ENCODE data around the gene TULP4.
"Not testable (repeated sequence)": the region's sequence is repeated elsewhere in the genome, so short reads cannot be mapped to it uniquely, and the experiment has no call there.

The TULP4 gene

DNA sequence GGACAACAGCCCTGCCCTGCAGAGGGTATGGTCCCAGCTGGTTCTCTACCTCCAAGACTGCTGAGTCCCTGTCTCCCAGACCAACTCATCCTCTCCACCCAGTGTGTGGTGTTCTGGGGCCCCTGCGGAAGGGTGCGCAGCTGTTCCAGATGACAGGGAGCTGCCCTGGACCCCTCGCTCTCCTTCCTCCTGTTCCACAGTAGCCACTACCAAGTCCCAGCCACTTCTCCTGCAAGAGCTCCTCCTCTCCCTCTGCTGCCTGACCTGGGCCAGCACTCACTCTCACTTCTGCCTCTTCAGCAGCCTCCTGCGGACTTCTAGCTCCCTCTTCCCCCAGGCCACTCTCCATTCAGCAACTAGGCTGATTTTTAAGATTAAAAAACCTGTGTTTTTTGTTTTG is 207.5 kb downstream of the TULP4 start:
- no peak overlapping the region for H3K4me3 ChIP-seq (ENCODE audit: low read depth, low read length)
- TF ChIP-seq, protein P1, sequence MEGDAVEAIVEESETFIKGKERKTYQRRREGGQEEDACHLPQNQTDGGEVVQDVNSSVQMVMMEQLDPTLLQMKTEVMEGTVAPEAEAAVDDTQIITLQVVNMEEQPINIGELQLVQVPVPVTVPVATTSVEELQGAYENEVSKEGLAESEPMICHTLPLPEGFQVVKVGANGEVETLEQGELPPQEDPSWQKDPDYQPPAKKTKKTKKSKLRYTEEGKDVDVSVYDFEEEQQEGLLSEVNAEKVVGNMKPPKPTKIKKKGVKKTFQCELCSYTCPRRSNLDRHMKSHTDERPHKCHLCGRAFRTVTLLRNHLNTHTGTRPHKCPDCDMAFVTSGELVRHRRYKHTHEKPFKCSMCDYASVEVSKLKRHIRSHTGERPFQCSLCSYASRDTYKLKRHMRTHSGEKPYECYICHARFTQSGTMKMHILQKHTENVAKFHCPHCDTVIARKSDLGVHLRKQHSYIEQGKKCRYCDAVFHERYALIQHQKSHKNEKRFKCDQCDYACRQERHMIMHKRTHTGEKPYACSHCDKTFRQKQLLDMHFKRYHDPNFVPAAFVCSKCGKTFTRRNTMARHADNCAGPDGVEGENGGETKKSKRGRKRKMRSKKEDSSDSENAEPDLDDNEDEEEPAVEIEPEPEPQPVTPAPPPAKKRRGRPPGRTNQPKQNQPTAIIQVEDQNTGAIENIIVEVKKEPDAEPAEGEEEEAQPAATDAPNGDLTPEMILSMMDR (IDR thresholded peaks at IDR 0.05; ENCODE audit: low read depth, low read length): no peak

DNA sequence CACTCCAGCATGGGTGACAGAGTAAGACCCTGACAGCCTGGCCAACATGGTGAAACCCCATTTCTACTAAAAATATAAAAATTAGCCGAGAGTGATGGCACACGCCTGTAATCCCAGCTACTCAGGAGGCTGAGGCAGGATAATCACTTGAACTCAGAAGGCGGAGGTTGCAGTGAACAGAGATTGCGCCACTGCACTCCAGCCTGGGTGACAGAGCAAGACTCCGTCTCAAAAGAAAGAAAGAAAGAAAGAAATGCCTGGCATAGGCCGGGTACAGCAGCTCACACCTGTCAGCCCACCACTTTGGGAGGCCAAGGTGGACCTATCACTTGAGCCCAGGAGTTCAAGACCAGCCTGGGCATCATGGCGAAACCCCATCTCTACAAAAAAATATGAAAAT is 208.7 kb downstream of the TULP4 start:
- H3K4me3 ChIP-seq (ENCODE audit: low read depth, low read length): not testable (repeated sequence)

DNA sequence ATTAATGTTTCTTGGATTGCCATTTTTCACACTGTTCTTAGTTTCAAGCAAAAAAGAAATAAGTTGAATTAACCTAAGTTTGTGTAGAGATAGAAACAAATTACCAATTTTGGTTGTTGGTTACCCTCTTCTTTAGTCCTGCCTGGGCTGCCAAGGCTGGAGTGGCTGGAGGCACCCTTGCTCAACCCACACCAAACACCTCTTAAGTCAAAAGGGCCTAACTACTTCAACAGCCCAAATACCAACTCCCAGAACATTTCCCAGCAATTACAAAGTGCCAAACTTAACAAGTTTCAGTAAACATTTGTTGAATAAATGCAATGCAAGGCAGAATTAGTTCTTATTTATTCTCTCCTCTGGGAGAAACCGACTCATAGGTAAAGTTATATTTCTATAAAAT is 209.5 kb downstream of the TULP4 start:
- H3K4me3 ChIP-seq (ENCODE audit: low read depth, low read length): no peak overlapping the region

DNA sequence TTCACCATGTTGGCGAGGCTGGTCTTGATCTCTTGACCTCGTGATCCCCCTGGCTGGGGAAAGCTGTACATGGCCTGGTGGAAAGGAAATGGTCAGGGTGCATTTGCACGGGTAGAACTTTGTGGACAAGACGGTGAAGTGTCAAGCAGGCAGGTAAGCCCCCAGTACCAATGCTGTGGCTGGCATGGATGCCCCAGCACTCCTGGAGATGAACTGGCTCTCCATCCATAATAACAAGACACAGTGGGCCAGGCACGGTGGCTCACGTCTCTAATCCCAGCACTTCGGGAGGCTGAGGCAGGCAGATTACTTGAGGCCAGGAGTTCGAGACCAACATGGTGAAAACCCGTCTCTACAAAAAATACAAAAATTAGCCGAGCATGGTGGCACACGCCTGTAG is 210.4 kb downstream of the TULP4 start:
- TF ChIP-seq, protein P1 (IDR thresholded peaks at IDR 0.05; ENCODE audit: low read depth, low read length): no peak
- H3K4me3 ChIP-seq (ENCODE audit: low read depth, low read length): no peak overlapping the region

More for the DNA sequence above, 209.5 kb downstream of the TULP4 start:
- TF ChIP-seq, protein P1 (IDR thresholded peaks at IDR 0.05; ENCODE audit: low read depth, low read length): no peak

DNA sequence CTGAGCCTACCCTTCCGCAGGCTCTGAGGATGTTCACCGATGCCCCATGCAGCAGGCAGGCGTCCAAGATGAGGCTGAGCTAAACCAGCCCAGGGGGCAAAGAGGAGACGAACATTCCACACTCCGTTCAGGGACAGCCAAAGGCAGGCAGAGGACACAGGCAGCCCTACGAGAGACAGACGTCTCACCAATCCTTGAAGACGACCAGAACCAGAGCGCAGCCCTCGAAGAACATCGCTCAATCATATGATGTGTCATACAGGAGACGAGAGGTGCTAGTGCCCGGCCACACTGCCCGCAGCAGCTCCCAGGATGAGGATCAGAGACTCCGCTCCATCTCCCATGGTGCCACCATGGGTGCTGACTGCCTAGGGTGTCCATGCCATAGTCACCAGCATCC is 212.0 kb downstream of the TULP4 start:
- TF ChIP-seq, protein P1 (IDR thresholded peaks at IDR 0.05; ENCODE audit: low read depth, low read length): no peak

DNA sequence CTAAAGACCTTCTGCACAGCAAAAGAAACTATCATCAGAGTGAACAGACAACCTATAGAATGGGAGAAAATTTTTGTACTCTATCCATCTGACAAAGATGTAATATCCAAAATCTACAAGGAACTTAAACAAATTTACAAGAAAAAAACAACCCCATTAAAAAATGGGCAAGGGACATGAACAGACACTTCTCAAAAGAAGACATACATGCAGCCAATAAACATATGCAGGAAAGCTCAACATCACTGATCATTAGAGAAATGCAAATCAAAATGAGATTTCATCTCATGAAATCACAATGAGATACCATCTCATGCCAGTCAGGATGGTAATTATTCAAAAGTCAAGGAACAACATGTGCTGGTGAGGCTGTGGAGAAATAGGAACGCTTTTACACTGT is 215.6 kb downstream of the TULP4 start:
- not testable (repeated sequence) for H3K4me3 ChIP-seq (ENCODE audit: low read depth, low read length)

More for the DNA sequence above, 212.0 kb downstream of the TULP4 start:
- H3K4me3 ChIP-seq (ENCODE audit: low read depth, low read length): no peak overlapping the region

DNA sequence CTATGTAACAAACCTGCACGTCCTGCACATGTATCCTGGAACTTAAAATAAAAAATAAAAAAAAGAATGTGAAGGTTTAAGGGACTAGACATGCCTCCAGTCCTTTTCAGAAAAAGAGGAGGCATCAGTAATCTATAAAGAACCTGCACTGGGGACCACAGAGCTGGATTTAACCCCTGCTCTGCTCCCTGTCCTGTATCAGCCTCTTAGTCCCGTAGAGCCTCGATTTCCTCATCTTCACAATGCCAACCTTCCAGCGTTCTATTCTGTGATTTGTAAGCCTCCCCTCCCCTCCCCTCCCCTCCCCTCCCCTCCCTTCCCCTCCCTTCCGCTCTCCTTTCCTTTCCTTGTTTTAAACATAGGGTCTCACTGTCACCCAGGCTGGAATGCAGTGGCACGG is 216.6 kb downstream of the TULP4 start:
- H3K4me3 ChIP-seq (ENCODE audit: low read depth, low read length): no peak overlapping the region
- TF ChIP-seq, protein P1 (IDR thresholded peaks at IDR 0.05; ENCODE audit: low read depth, low read length): no peak

DNA sequence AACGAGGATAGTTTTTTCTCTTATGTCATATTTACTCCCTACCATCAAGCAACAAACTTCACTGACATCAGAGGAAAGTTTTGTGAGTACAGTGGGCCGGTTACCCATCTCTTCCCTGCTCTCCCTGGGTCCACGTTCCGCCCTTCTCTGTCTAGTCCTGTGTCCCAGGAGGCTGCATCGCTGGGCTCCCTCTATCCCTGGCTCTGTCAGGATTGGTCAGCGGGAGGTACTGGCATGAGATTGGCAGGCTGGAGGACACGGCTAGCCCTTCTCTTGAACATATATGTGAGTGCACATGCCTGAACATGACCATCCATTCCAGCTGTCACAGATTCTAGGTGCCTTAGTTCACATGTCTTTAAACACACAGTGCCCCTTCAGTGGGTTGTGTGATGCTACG is 217.4 kb downstream of the TULP4 start:
- H3K4me3 ChIP-seq (ENCODE audit: low read depth, low read length): no peak overlapping the region
- TF ChIP-seq, protein P1 (IDR thresholded peaks at IDR 0.05; ENCODE audit: low read depth, low read length): no peak

Data from WI38 (cell line).